ENCODE results near the gene TRIML2.
"Not testable (repeated sequence)": the region's sequence is repeated elsewhere in the genome, so short reads cannot be mapped to it uniquely, and the experiment has no call there.

Gene TRIML2

GRCh38 chr4:188106454-188106853 lies 2.9 kb downstream of the TRIML2 start:
- DNase-seq = no peak

- DNase-seq = no peak
Measured at GRCh38 chr4:188092824-188093223, 16.6 kb downstream of the TRIML2 start.

GRCh38 chr4:188086858-188087257 lies 22.5 kb downstream of the TRIML2 start:
- no peak for DNase-seq

- no peak for DNase-seq
Measured at GRCh38 chr4:188082796-188083195, 26.6 kb downstream of the TRIML2 start.

- DNase-seq = no peak
Measured at GRCh38 chr4:188078116-188078515, 31.3 kb downstream of the TRIML2 start.

GRCh38 chr4:188076169-188076568 lies 33.2 kb downstream of the TRIML2 start:
- no peak for DNase-seq

GRCh38 chr4:188061083-188061482 lies 48.3 kb downstream of the TRIML2 start:
- no peak for DNase-seq

- DNase-seq = no peak
Measured at GRCh38 chr4:188053302-188053701, 56.1 kb downstream of the TRIML2 start.

- no peak for DNase-seq
Measured at GRCh38 chr4:188046657-188047056, 62.7 kb downstream of the TRIML2 start.

GRCh38 chr4:188045461-188045860 lies 63.9 kb downstream of the TRIML2 start:
- not testable (repeated sequence) for DNase-seq

- DNase-seq = no peak
Measured at GRCh38 chr4:188043154-188043553, 66.2 kb downstream of the TRIML2 start.

- no peak for DNase-seq
Measured at GRCh38 chr4:188042191-188042590, 67.2 kb downstream of the TRIML2 start.

GRCh38 chr4:188041721-188042120 lies 67.7 kb downstream of the TRIML2 start:
- no peak for DNase-seq
